Immature natural killer cell (primary cell): ENCODE measurements around the gene DLG2. TPM values are rescaled to one million over a fixed set of nuclear protein-coding genes. Genes with fewer than 3 reads are reported as not detected.
"Not testable (repeated sequence)": the region's sequence is repeated elsewhere in the genome, so short reads cannot be mapped to it uniquely, and the experiment has no call there.

ENCODE experiments used
- DNase-seq, 3 donors: peaks; one replicate each; pipeline ENCODE4 v3.0.0; 2022; ENCODE audit warnings: mixed read lengths in 1 of 3
- H3K27ac Mint-ChIP-seq, 6 donors: one replicate each; pipeline ENCODE4 v1.8.0; 2020; ENCODE audit warnings: mixed read lengths in 6 of 6, mild to moderate bottlenecking in 5 of 6, inconsistent platforms in 4 of 6, moderate library complexity in 3 of 6
- H3K27me3 Mint-ChIP-seq, 3 donors: one replicate each; pipeline ENCODE4 v1.8.0; 2020 to 2021; ENCODE audit warnings: low read depth in 3 of 3, mild to moderate bottlenecking in 3 of 3, mixed read lengths in 3 of 3, moderate library complexity in 3 of 3, inconsistent platforms in 1 of 3
- H3K36me3 Mint-ChIP-seq, 3 donors: one replicate each; pipeline ENCODE4 v1.8.0; 2020; ENCODE audit warnings: mixed read lengths in 3 of 3, inconsistent platforms in 2 of 3, mild to moderate bottlenecking in 2 of 3
- H3K4me1 Mint-ChIP-seq, 2 donors: one replicate each; pipeline ENCODE4 v1.8.0; 2020; ENCODE audit warnings: inconsistent platforms in 2 of 2, mild to moderate bottlenecking in 2 of 2, mixed read lengths in 2 of 2, moderate library complexity in 1 of 2
- H3K4me3 Mint-ChIP-seq, 5 donors: one replicate each; pipeline ENCODE4 v1.8.0; 2020; ENCODE audit warnings: mild to moderate bottlenecking in 5 of 5, mixed read lengths in 5 of 5, inconsistent platforms in 3 of 5, moderate library complexity in 3 of 5
- H3K9me3 Mint-ChIP-seq, 6 donors: one replicate each; pipeline ENCODE4 v1.8.0; 2020; ENCODE audit warnings: mild to moderate bottlenecking in 6 of 6, mixed read lengths in 6 of 6, inconsistent platforms in 4 of 6, moderate library complexity in 3 of 6
- polyA plus RNA-seq, 3 donors: library from polyadenylated mRNA; unstranded; fragments of 300-500 nt; fragmentation: Illumina TruSeq; gene quantifications; one replicate each; pipeline ENCODE4 v1.2.3, GENCODE V29; 2021

DLG2 gene
- polyA plus RNA-seq, 3 donors from 2014 or later = 0.57 to 1.9 (median 1.2) TPM

GRCh38 chr11:83443880-83444279 is 2183.3 kb downstream of the DLG2 start:
- H3K27me3 Mint-ChIP-seq, H3K9me3 Mint-ChIP-seq, H3K36me3 Mint-ChIP-seq, H3K27ac Mint-ChIP-seq, H3K4me1 Mint-ChIP-seq, DNase-seq, H3K4me3 Mint-ChIP-seq: not testable (repeated sequence)

- Mint-ChIP-seq H3K36me3 (no peaks in the 10 kb centered on the region), H3K27me3 (peaks cover 0 to 2% (median 2%) of the 10 kb centered on the region in 3 donors), H3K9me3 (peaks cover 0 to 9% (median 0%) of the 10 kb centered on the region in 6 donors), H3K4me3 (no peak overlapping the region), H3K27ac (no peak overlapping the region), H3K4me1 (no peaks in the 10 kb centered on the region)
- no peak for DNase-seq
These were observed 2185.5 kb downstream of the DLG2 start for GRCh38 chr11:83441601-83442000.

GRCh38 chr11:83441171-83441570 is 2186.0 kb downstream of the DLG2 start:
- no peak overlapping the region for H3K4me3 Mint-ChIP-seq
- no peaks in the 10 kb centered on the region for H3K4me1 Mint-ChIP-seq
- H3K36me3 Mint-ChIP-seq = no peaks in the 10 kb centered on the region
- DNase-seq = no peak
- no peak overlapping the region for H3K27ac Mint-ChIP-seq
- peaks cover 0 to 9% (median 0%) of the 10 kb centered on the region in 6 donors for H3K9me3 Mint-ChIP-seq
- H3K27me3 Mint-ChIP-seq = peaks cover 0 to 2% (median 2%) of the 10 kb centered on the region in 3 donors

- H3K36me3 Mint-ChIP-seq = no peaks in the 10 kb centered on the region
- no peak for DNase-seq
- H3K4me3 Mint-ChIP-seq = no peak overlapping the region
- peaks cover 0 to 9% (median 0%) of the 10 kb centered on the region in 6 donors for H3K9me3 Mint-ChIP-seq
- peaks cover 0 to 2% (median 2%) of the 10 kb centered on the region in 3 donors for H3K27me3 Mint-ChIP-seq
- no peak overlapping the region for H3K27ac Mint-ChIP-seq
- no peaks in the 10 kb centered on the region for H3K4me1 Mint-ChIP-seq
These were observed 2188.7 kb downstream of the DLG2 start for GRCh38 chr11:83438438-83438837.

GRCh38 chr11:83437939-83438338 is 2189.2 kb downstream of the DLG2 start:
- peaks cover 0 to 2% (median 2%) of the 10 kb centered on the region in 3 donors for H3K27me3 Mint-ChIP-seq
- no peaks in the 10 kb centered on the region for H3K36me3 Mint-ChIP-seq
- no peak for DNase-seq
- H3K4me3 Mint-ChIP-seq = no peak overlapping the region
- H3K9me3 Mint-ChIP-seq = peaks cover 0 to 9% (median 0%) of the 10 kb centered on the region in 6 donors
- H3K27ac Mint-ChIP-seq = no peak overlapping the region
- H3K4me1 Mint-ChIP-seq = no peaks in the 10 kb centered on the region

GRCh38 chr11:83436855-83437254 is 2190.3 kb downstream of the DLG2 start:
- Mint-ChIP-seq H3K4me1 (no peaks in the 10 kb centered on the region), H3K9me3 (peaks cover 0 to 9% (median 0%) of the 10 kb centered on the region in 6 donors), H3K36me3 (no peaks in the 10 kb centered on the region), H3K4me3 (no peak overlapping the region), H3K27ac (no peak overlapping the region), H3K27me3 (peaks cover 0 to 2% (median 2%) of the 10 kb centered on the region in 3 donors)
- DNase-seq = no peak

GRCh38 chr11:83434812-83435211 is 2192.3 kb downstream of the DLG2 start:
- H3K27ac Mint-ChIP-seq, H3K36me3 Mint-ChIP-seq, H3K4me3 Mint-ChIP-seq: not testable (repeated sequence)

GRCh38 chr11:83427943-83428342 is 2199.2 kb downstream of the DLG2 start:
- no peak for DNase-seq
- H3K4me3 Mint-ChIP-seq = no peak overlapping the region
- H3K27me3 Mint-ChIP-seq = peaks cover 0 to 2% (median 1%) of the 10 kb centered on the region in 3 donors
- H3K36me3 Mint-ChIP-seq = no peaks in the 10 kb centered on the region
- H3K27ac Mint-ChIP-seq = no peak overlapping the region
- peaks cover 9 to 21% (median 17%) of the 10 kb centered on the region in 6 donors for H3K9me3 Mint-ChIP-seq
- no peaks in the 10 kb centered on the region for H3K4me1 Mint-ChIP-seq

More at GRCh38 chr11:83434812-83435211, 2192.3 kb downstream of the DLG2 start:
- H3K4me1 Mint-ChIP-seq, H3K27me3 Mint-ChIP-seq, DNase-seq: not testable (repeated sequence)
- peaks cover 0 to 13% (median under 1%) of the 10 kb centered on the region in 6 donors for H3K9me3 Mint-ChIP-seq

GRCh38 chr11:83427501-83427900 is 2199.6 kb downstream of the DLG2 start:
- DNase-seq = no peak
- Mint-ChIP-seq H3K4me1 (no peaks in the 10 kb centered on the region), H3K27me3 (peaks cover 0 to 2% (median 1%) of the 10 kb centered on the region in 3 donors), H3K4me3 (no peak overlapping the region), H3K9me3 (peaks cover 12 to 26% (median 19%) of the 10 kb centered on the region in 6 donors), H3K27ac (no peak overlapping the region), H3K36me3 (peaks cover 0 to 3% (median 0%) of the 10 kb centered on the region in 3 donors)

GRCh38 chr11:83425137-83425466 is 2202.0 kb downstream of the DLG2 start:
- no peaks in the 10 kb centered on the region for H3K4me1 Mint-ChIP-seq
- H3K27me3 Mint-ChIP-seq = peaks cover 0 to 2% (median 1%) of the 10 kb centered on the region in 3 donors
- DNase-seq = no peak
- H3K27ac Mint-ChIP-seq = no peak overlapping the region
- no peak overlapping the region for H3K4me3 Mint-ChIP-seq
- peaks cover 0 to 5% (median 0%) of the 10 kb centered on the region in 3 donors for H3K36me3 Mint-ChIP-seq
- H3K9me3 Mint-ChIP-seq = peaks cover 23 to 43% (median 33%) of the 10 kb centered on the region in 6 donors

GRCh38 chr11:83424376-83425136 is 2202.6 kb downstream of the DLG2 start:
- peaks cover 0 to 5% (median 0%) of the 10 kb centered on the region in 3 donors for H3K36me3 Mint-ChIP-seq
- no peak overlapping the region for H3K27ac Mint-ChIP-seq
- DNase-seq = no peak

GRCh38 chr11:83422641-83423040 is 2204.5 kb downstream of the DLG2 start:
- DNase-seq, H3K27me3 Mint-ChIP-seq, H3K36me3 Mint-ChIP-seq, H3K27ac Mint-ChIP-seq, H3K4me1 Mint-ChIP-seq, H3K4me3 Mint-ChIP-seq: not testable (repeated sequence)
- H3K9me3 Mint-ChIP-seq = peaks cover 23 to 57% (median 40%) of the 10 kb centered on the region in 6 donors

More at GRCh38 chr11:83424376-83425136, 2202.6 kb downstream of the DLG2 start:
- H3K4me3 Mint-ChIP-seq = no peak overlapping the region
- H3K9me3 Mint-ChIP-seq = peaks cover 23 to 45% (median 34%) of the 10 kb centered on the region in 6 donors
- H3K4me1 Mint-ChIP-seq = no peaks in the 10 kb centered on the region
- H3K27me3 Mint-ChIP-seq = peaks cover 0 to 2% (median 1%) of the 10 kb centered on the region in 3 donors

GRCh38 chr11:83410605-83411565 is 2216.3 kb downstream of the DLG2 start:
- H3K4me3 Mint-ChIP-seq = no peak overlapping the region
- H3K27me3 Mint-ChIP-seq = peaks cover 0 to 3% (median 2%) of the 10 kb centered on the region in 3 donors
- H3K4me1 Mint-ChIP-seq = no peaks in the 10 kb centered on the region
- H3K9me3 Mint-ChIP-seq = peaks cover 3 to 20% (median 12%) of the 10 kb centered on the region in 6 donors
- no peaks in the 10 kb centered on the region for H3K36me3 Mint-ChIP-seq
- DNase-seq = no peak
- no peak overlapping the region for H3K27ac Mint-ChIP-seq

GRCh38 chr11:83409891-83410290 is 2217.3 kb downstream of the DLG2 start:
- Mint-ChIP-seq H3K4me3 (no peak overlapping the region), H3K4me1 (no peaks in the 10 kb centered on the region), H3K27ac (no peak overlapping the region), H3K9me3 (peaks cover 3 to 16% (median 8%) of the 10 kb centered on the region in 6 donors), H3K36me3 (no peaks in the 10 kb centered on the region), H3K27me3 (peaks cover 0 to 3% (median under 1%) of the 10 kb centered on the region in 3 donors)
- no peak for DNase-seq
